GM23248 (cell line): ENCODE measurements around the gene MCRS1.

ENCODE experiments used
- EZH2 ChIP-seq: fragments of 200-600 bp; sonication (generic); IDR thresholded peaks from 2 replicates; pipeline ENCODE4 v1.6.1; 2018; ENCODE audit warnings: antibody characterized with exemption, mild to moderate bottlenecking; ENCODE audit not compliant: insufficient read depth, poor library complexity, severe bottlenecking
- EZH2phosphoT487 ChIP-seq: fragments of 200-600 bp; sonication (generic); IDR thresholded peaks from 2 replicates; pipeline ENCODE4 v1.6.1; 2018; ENCODE audit warnings: antibody characterized with exemption, moderate library complexity, mild to moderate bottlenecking, low read depth; ENCODE audit not compliant: insufficient read depth

DNA sequence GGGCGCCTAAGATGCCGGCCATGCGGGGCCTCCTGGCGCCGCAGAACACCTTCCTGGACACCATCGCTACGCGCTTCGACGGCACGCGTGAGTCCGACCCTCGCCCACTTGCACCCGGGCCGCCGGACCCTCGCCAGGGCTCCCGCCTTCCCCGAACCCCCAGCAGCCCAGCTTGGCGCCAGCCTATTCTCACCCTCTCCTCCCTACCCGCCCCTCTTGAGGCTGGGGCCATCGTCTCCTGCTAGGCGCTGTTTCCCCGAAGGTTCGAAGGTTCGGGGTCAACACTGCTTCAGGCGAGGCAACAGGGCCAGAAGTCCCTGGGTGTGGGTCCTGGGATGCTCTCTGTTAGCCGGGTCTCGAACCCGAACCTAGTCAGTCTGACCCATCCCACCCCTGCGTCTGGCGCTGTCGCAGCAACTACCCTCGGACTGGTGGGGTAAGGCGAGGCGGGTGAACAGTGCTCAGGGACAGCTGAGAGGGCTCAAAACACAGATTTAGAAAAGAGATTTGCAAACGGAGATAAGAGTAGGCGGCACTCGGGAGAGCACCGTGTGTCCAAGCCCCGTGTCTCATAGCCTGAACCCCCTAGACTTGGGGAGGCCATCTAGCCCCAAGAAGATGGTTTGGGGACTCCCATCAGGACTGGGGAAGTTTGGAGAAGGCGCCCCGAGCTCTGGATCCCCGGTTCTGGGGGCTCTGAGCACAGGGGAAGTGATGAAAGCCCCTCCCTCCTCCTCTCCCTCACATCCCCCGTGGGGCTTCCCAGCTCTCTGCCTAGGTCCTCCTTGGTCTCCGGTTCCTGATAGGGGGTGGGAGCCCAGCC, 28.3 kb downstream of the MCRS1 start:
- peak; percentile 56 for TF ChIP-seq EZH2
- peak; percentile 49; the same call in 1 of the 2 replicates for TF ChIP-seq EZH2phosphoT487
